GM13977 (cell line): ENCODE data around the gene R3HDM1.

Experiments
- DNase-seq: peaks from one replicate; pipeline ENCODE4 v3.0.0; 2012; ENCODE audit warnings: low spot score
- CTCF ChIP-seq: IDR thresholded peaks from 2 replicates; pipeline ENCODE4 v1.5.1; 2012; ENCODE audit warnings: mild to moderate bottlenecking, control low read depth; ENCODE audit not compliant: insufficient read depth; ENCODE audit errors: extremely low read depth, missing control alignments
- in situ Hi-C: fragments of 300-500 bp; cut with MboI; formaldehyde crosslinking; loops from one replicate; pipeline ENCODE4 v1.12.0; 2022; ENCODE audit warnings: low sequenced_read_pairs, low pct_unique_long_range_greater_than_20kb, mixed read lengths, inconsistent platforms; ENCODE audit not compliant: unreplicated experiment

The R3HDM1 gene

GRCh38 chr2:135546436-135546835 is 15.2 kb downstream of the R3HDM1 start:
- in situ Hi-C loops: no loop called here
- no peak for DNase-seq
- no peak for TF ChIP-seq CTCF

DNA sequence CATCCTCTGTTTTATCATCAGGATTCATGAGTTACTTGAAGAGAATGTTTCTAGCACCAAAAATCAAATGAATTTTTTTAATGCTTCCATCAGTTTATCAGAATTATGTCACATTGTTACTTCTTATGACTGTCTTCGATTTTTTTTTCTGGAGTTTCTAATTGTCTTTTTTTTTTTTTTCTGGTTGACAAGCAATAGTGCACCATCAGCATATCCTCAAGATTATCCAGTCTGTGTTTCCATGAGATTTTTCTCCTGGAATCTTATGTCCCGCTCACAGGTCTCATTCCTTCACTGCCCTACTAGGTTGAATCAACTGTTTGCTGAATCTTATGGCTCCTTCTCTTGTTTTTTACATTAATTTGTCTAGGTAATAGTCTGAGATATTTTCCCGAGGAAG is 16.0 kb downstream of the R3HDM1 start:
- in situ Hi-C loops: no loop called here
- no peak for TF ChIP-seq CTCF
- DNase-seq: no peak

DNA sequence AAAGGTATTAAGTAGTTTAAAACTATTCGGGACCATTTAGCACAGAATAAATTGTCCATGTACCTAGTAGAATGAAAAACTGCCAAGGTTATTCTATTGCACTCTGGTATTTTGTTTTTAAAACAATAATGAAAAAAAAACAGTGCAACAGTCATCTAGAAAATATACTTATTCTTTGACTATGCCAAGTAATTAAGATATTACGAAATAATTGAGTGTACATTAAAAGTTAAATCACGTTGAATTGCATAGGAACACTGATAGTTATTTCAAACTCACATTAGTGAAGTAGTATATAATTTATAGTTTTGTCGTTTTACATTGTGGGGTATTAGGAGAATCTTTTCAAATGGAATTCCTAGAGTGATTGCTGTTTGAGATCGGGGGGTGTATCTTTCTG is 20.1 kb downstream of the R3HDM1 start:
- no peak for TF ChIP-seq CTCF
- DNase-seq: no peak
- in situ Hi-C loops: no loop called here

DNA sequence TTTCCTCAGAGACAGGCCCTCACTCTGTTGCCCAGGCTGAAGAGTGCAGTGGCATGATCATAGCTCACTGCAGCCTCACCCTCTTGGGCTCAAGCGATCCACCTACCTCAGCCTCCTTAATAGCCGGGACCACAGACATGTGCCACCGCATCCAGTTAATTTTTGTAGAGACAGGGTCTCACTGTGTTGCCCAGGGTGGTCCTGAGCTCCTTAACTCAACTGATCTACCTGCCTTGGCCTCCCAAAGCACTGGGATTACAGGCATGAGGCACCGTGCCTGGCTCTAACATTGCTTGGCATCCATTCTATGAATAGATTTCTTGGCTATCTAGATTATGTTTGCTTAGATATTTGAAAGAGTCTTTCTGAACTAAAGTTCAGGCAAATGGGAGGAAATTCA is 21.6 kb downstream of the R3HDM1 start:
- no peak for DNase-seq
- in situ Hi-C loops: no loop called here
- no peak for TF ChIP-seq CTCF

- no peak for TF ChIP-seq CTCF
- no peak for DNase-seq
- in situ Hi-C loops: no loop called here
Observed at GRCh38 chr2:135555311-135555710, 24.0 kb downstream of the R3HDM1 start.

- no peak for TF ChIP-seq CTCF
- DNase-seq: no peak
- in situ Hi-C loops: no loop called here
Observed at GRCh38 chr2:135557530-135557929, 26.2 kb downstream of the R3HDM1 start.

- no peak for TF ChIP-seq CTCF
- in situ Hi-C loops: no loop called here
- no peak for DNase-seq
Observed at GRCh38 chr2:135561925-135562324, 30.6 kb downstream of the R3HDM1 start.
